ENCODE results near the gene CD8A.

DNA sequence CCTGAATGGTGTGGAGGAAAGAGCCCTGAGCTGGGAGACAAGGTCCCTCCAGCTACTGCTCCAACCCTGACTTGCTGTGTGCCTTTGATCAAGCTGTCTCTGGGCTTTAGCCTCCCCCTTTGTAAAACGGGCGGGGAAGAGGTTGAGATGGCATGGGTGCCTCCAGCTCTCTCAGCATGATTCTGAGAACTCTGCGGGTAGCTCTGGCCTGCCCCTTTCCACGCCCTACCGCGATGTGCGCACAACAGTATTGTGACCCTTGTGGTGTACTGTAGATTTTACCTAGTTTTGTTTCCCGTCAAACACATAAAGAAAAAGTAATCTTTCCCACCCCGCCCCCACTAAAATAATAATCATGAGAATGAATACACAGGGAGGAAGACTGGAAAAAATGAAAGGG lies 5.3 kb downstream of the CD8A start:
- no peak for TF ChIP-seq EZH2 (IDR thresholded peaks at IDR 0.05)
- TF ChIP-seq POLR2AphosphoS5 (IDR thresholded peaks at IDR 0.05; ENCODE audit: borderline replicate concordance, low read depth, low read length) = no peak
